H1 (cell line): Measurements from ENCODE around the gene CACNA1C. TPM values are rescaled to one million over a fixed set of nuclear protein-coding genes. Genes with fewer than 3 reads are reported as not detected.

Experiments
- CTCF ChIA-PET: fragments of 300-600 bp; sonication (Branson Sonifier 250); formaldehyde crosslinking; loops from one replicate; lab custom pipeline; 2021; ENCODE audit not compliant: partially characterized antibody; lab: Charles Lee
- POLR2A ChIA-PET: fragments of 300-600 bp; sonication (Branson Sonifier 250); formaldehyde crosslinking; loops from one replicate; lab custom pipeline; 2021; ENCODE audit warnings: inconsistent platforms; ENCODE audit not compliant: partially characterized antibody; lab: Charles Lee
- DNase-seq, 2 experiments: peaks; one replicate each; pipeline versions ENCODE4 v3.0.0 to v3.0.0-alpha.2; 2010 to 2022; ENCODE audit warnings: low spot score in 2 of 2, low read depth in 1 of 2, mixed read lengths in 1 of 2
- FAIRE-seq: peaks from 2 replicates; lab custom pipeline; 2011; peaks lifted over from hg19 to GRCh38; lab: Jason Lieb, UNC
- H2AFZ ChIP-seq: 2 replicates; pipeline ENCODE4 v1.8.1; 2012; ENCODE audit warnings: low read length, inconsistent platforms
- H2AK5ac ChIP-seq: 2 replicates; pipeline ENCODE4 v1.6.1; 2013; ENCODE audit warnings: low read depth, low read length
- H2BK120ac ChIP-seq: replicated peaks from 2 replicates; pipeline ENCODE3; 2013; ENCODE audit warnings: low read depth, low read length, inconsistent platforms
- H2BK12ac ChIP-seq: 2 replicates; pipeline ENCODE4 v1.6.1; 2013; ENCODE audit warnings: low read depth, low read length
- H2BK15ac ChIP-seq: 2 replicates; pipeline ENCODE4 v1.6.1; 2013; ENCODE audit warnings: low read length
- H2BK20ac ChIP-seq: 2 replicates; pipeline ENCODE4 v1.6.1; 2013; ENCODE audit warnings: low read length
- H2BK5ac ChIP-seq: 2 replicates; pipeline ENCODE4 v1.6.1; 2013; ENCODE audit warnings: low read depth, low read length
- H3K14ac ChIP-seq: 2 replicates; pipeline ENCODE4 v1.6.1; 2013; ENCODE audit warnings: inconsistent platforms; ENCODE audit not compliant: insufficient read length
- H3K18ac ChIP-seq: 2 replicates; pipeline ENCODE4 v1.6.1; 2013; ENCODE audit warnings: low read length; ENCODE audit errors: extremely low read depth
- H3K23ac ChIP-seq: 2 replicates; pipeline ENCODE4 v1.6.1; 2013; ENCODE audit warnings: inconsistent platforms; ENCODE audit not compliant: insufficient read length
- H3K23me2 ChIP-seq: 2 replicates; pipeline ENCODE4 v1.6.1; 2013; ENCODE audit warnings: low read depth, low read length
- H3K27ac ChIP-seq: 2 replicates; pipeline ENCODE4 v1.6.1; 2011; ENCODE audit warnings: low read depth, low read length, inconsistent platforms
- H3K27me3 ChIP-seq, 4 experiments: replicated peaks in 1 of 4; 1 replicate in 1 of 4; 2 replicates in 3 of 4; pipeline versions ENCODE4 v1.6.1 to v1.8.1; 2011 to 2013; ENCODE audit warnings: low read length in 3 of 4, mild to moderate bottlenecking in 3 of 4, inconsistent platforms in 2 of 4, mixed read lengths in 2 of 4, moderate library complexity in 1 of 4; ENCODE audit not compliant: control insufficient read depth in 3 of 4, insufficient read depth in 3 of 4; ENCODE audit errors: extremely low read depth in 1 of 4
- H3K36me3 ChIP-seq, 4 experiments: 2 replicates each; pipeline versions ENCODE4 v1.6.1 to v1.8.1; 2011 to 2013; ENCODE audit warnings: mild to moderate bottlenecking in 4 of 4, low read length in 3 of 4, moderate library complexity in 2 of 4, control low read depth in 1 of 4, inconsistent platforms in 1 of 4; ENCODE audit not compliant: insufficient read depth in 4 of 4, control insufficient read depth in 2 of 4
- H3K4ac ChIP-seq: replicated peaks from 2 replicates; pipeline ENCODE3; 2013; ENCODE audit warnings: low read length, low read depth, mixed read lengths, inconsistent platforms; ENCODE audit not compliant: insufficient read length
- H3K4me1 ChIP-seq, 4 experiments: replicated peaks in 1 of 4; 1 replicate in 1 of 4; 2 replicates in 3 of 4; pipeline versions ENCODE4 v1.6.1 to v1.8.1; 2011 to 2013; ENCODE audit warnings: low read length in 3 of 4, inconsistent platforms in 2 of 4, mixed read lengths in 1 of 4; ENCODE audit not compliant: insufficient read depth in 4 of 4, control insufficient read depth in 3 of 4
- H3K4me2 ChIP-seq, 2 experiments: 2 replicates each; pipeline versions ENCODE4 v1.6.1 to v1.8.1; 2011 to 2013; ENCODE audit warnings: low read depth in 2 of 2, low read length in 2 of 2, control low read depth in 1 of 2, inconsistent platforms in 1 of 2, mild to moderate bottlenecking in 1 of 2; ENCODE audit not compliant: insufficient read depth in 1 of 2
- H3K4me3 ChIP-seq, 4 experiments: fragments of 200-600, 300-600 bp in 1 of 4; sonication (generic), shearing (Covaris generic), sonication (Bioruptor Twin) in 1 of 4; 2 replicates each; pipeline versions ENCODE4 v1.5.1 to v1.8.1; 2011 to 2016; ENCODE audit warnings: low read length in 4 of 4, low read depth in 3 of 4, control low read depth in 2 of 4, inconsistent platforms in 2 of 4, mild to moderate bottlenecking in 2 of 4, mixed read lengths in 1 of 4, moderate library complexity in 1 of 4; ENCODE audit not compliant: insufficient read depth in 2 of 4; ENCODE audit errors: extremely low read depth in 1 of 4
- H3K56ac ChIP-seq: replicated peaks from 2 replicates; pipeline ENCODE3; 2013; ENCODE audit warnings: low read depth, mild to moderate bottlenecking, mixed read lengths, low read length, inconsistent platforms; ENCODE audit not compliant: insufficient read length
- H3K79me1 ChIP-seq: 2 replicates; pipeline ENCODE4 v1.6.1; 2013; ENCODE audit warnings: low read depth, low read length, control low read depth
- H3K79me2 ChIP-seq, 2 experiments: 2 replicates each; pipeline versions ENCODE4 v1.6.1 to v1.8.1; 2012 to 2013; ENCODE audit warnings: low read length in 2 of 2, mild to moderate bottlenecking in 2 of 2, inconsistent platforms in 1 of 2; ENCODE audit not compliant: insufficient read depth in 2 of 2, control insufficient read depth in 1 of 2
- H3K9ac ChIP-seq, 4 experiments: replicated peaks in 1 of 4; 1 replicate in 1 of 4; 2 replicates in 3 of 4; pipeline versions ENCODE4 v1.6.1 to v1.8.1; 2011 to 2013; ENCODE audit warnings: low read depth in 3 of 4, low read length in 3 of 4, control low read depth in 2 of 4, mild to moderate bottlenecking in 2 of 4, moderate library complexity in 2 of 4, inconsistent platforms in 1 of 4; ENCODE audit errors: extremely low read depth in 1 of 4
- H3K9me3 ChIP-seq, 2 experiments: 2 replicates each; pipeline versions ENCODE4 v1.6.1 to v1.8.1; 2012 to 2013; ENCODE audit warnings: mild to moderate bottlenecking in 2 of 2, moderate library complexity in 2 of 2, control low read depth in 1 of 2, inconsistent platforms in 1 of 2, low read depth in 1 of 2, low read length in 1 of 2, mixed read lengths in 1 of 2; ENCODE audit not compliant: insufficient read depth in 2 of 2
- H4K20me1 ChIP-seq, 2 experiments: replicated peaks in 1 of 2; 2 replicates each; pipeline versions ENCODE3 to v1.8.1; 2011 to 2013; ENCODE audit warnings: inconsistent platforms in 2 of 2, low read length in 2 of 2, mild to moderate bottlenecking in 1 of 2; ENCODE audit not compliant: insufficient read depth in 2 of 2, control insufficient read depth in 1 of 2
- H4K5ac ChIP-seq: 2 replicates; pipeline ENCODE4 v1.6.1; 2013; ENCODE audit warnings: low read length, low read depth, mixed read lengths, inconsistent platforms; ENCODE audit not compliant: insufficient read length
- H4K8ac ChIP-seq: 2 replicates; pipeline ENCODE4 v1.8.0; 2013; ENCODE audit warnings: mild to moderate bottlenecking, moderate library complexity, low read length, inconsistent platforms; ENCODE audit not compliant: insufficient read depth; ENCODE audit errors: extremely low read depth
- H4K91ac ChIP-seq: replicated peaks from 2 replicates; pipeline ENCODE3; 2013; ENCODE audit warnings: low read length, mixed read lengths, inconsistent platforms; ENCODE audit not compliant: insufficient read length
- TAF1 ChIP-seq: IDR thresholded peaks from 2 replicates; pipeline ENCODE4 v1.6.1; 2011; ENCODE audit warnings: mild to moderate bottlenecking, low read depth, low read length
- TCF12 ChIP-seq: IDR thresholded peaks from 2 replicates; pipeline ENCODE4 v1.6.1; 2011; ENCODE audit warnings: low read depth, mild to moderate bottlenecking, low read length
- WGBS, 2 experiments: shearing (Covaris generic) in 1 of 2; methylation state at CpG; one replicate each; pipeline versions ENCODE4 v1.1.6 to v1.1.7; 2013 to 2015; ENCODE audit warnings: low lambda C conversion rate in 2 of 2, mixed read lengths in 2 of 2, inconsistent platforms in 1 of 2, low coverage in 1 of 2, missing lambda C conversion rate in 1 of 2; ENCODE audit not compliant: insufficient replicate concordance in 2 of 2, insufficient coverage in 1 of 2, insufficient read length in 1 of 2; ENCODE audit errors: extremely low coverage in 1 of 2, missing lambda C conversion rate in 1 of 2; 5-methylcytosine and 5-hydroxymethylcytosine counted together
- polyA plus RNA-seq, 7 experiments: library from polyadenylated mRNA; depleted of rRNA in 3 of 7; stranded (reverse) in 5 of 7; unstranded in 2 of 7; fragments of >200 nt in 5 of 7; fragments of 200-250 nt in 2 of 7; gene quantifications; 1 replicate in 5 of 7; 2 replicates in 1 of 7; 4 replicates in 1 of 7; pipeline versions ENCODE4 v1.2.1 to v1.2.3, GENCODE V29; 2011 to 2013; ENCODE audit warnings: missing spikeins in 2 of 7, mixed read lengths in 2 of 7
- total RNA-seq: library from RNA; stranded (reverse); fragmentation: NEBNext Ultra II Directional; extraction: Animal tissue kit (Norgen Biotek cat#: 25700); gene quantifications from 2 replicates; pipeline ENCODE4 v1.2.1, GENCODE V29; 2021

The CACNA1C gene
- total and polyA plus RNA-seq, 2 of the 8 experiments (the other 6 are each of a cell fraction or from before 2014, with no cell fraction given): 1.3 TPM

DNA sequence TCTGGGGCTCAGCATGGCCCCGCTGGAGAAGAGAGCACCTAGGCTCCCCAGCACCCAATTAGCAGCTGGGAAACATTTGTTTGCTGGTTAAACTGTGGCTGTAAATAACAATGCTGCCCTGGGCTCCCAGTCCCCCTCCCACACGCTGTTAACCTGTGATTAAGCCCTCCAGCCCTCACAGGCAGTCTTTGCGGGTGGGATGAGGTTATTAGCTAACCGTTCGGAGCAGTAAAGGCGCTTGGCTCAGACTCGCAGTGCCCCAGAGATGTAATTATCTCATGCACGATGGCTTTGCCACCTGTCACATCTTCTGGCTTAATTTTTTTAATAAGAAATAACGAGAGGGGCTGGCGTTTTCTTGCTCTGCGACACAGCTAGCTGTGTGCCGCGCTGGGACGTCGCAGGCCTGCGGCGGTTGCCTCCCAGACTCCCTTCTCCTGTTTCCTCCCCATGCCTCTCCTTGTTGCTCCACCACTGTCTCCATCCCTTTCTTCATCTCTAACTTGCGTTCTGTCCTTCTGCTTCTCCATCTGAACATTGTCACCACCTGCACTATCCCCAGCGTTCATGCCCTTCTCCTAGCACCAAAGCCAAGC, 502.8 kb downstream of the CACNA1C start:
- H3K9ac ChIP-seq: no peak overlapping the region
- H3K36me3 ChIP-seq: no peaks in the 10 kb centered on the region
- no peak overlapping the region for H2BK5ac ChIP-seq
- no peak overlapping the region for H3K56ac ChIP-seq
- no peak overlapping the region for H2BK120ac ChIP-seq
- ChIA-PET CTCF (interaction anchor here (1.0 kb wide), 1 partner anchor 27 kb away, joined by 3 read pairs; no protein-coding TSS in a partner anchor), POLR2A (interaction anchor here (0.6 kb wide), 1 partner anchor 215 kb away, joined by 3 read pairs; no protein-coding TSS in a partner anchor)
- H2AFZ ChIP-seq: no peak overlapping the region
- no peak overlapping the region for H3K27ac ChIP-seq
- H3K4me1 ChIP-seq: peaks cover 0 to 4% (median 0%) of the 10 kb centered on the region in 4 experiments; a peak in 1 of 7 replicates
- no peak overlapping the region for H3K14ac ChIP-seq
- H3K4me2 ChIP-seq: no peak overlapping the region
- 0 out of 7 replicates have a peak, but pooled peaks cover 0 to 2% (median 0%) of the 10 kb centered on the region in 4 experiments for H3K27me3 ChIP-seq
- H3K79me2 ChIP-seq: no peaks in the 10 kb centered on the region
- H4K91ac ChIP-seq: no peak overlapping the region
- H2BK20ac ChIP-seq: no peak overlapping the region
- H4K8ac ChIP-seq: no peak overlapping the region
- no peaks in the 10 kb centered on the region for H3K23me2 ChIP-seq
- FAIRE-seq: no peak
- DNase-seq: no peak
- no peaks in the 10 kb centered on the region for H3K79me1 ChIP-seq
- no peak overlapping the region for H3K4me3 ChIP-seq
- no peak overlapping the region for H2BK15ac ChIP-seq
- no peak overlapping the region for H2AK5ac ChIP-seq
- no peaks in the 10 kb centered on the region for H3K9me3 ChIP-seq
- no peak overlapping the region for H2BK12ac ChIP-seq
- no peak overlapping the region for H3K23ac ChIP-seq
- no peak overlapping the region for H3K18ac ChIP-seq
- no peak overlapping the region for H3K4ac ChIP-seq
- 88% methylated on average over 17 of the region's 19 CpGs; no CpG with 5 or more reads in 1 of the 2 experiments for WGBS, 2 experiments
- H4K20me1 ChIP-seq: no peaks in the 10 kb centered on the region
- H4K5ac ChIP-seq: no peak overlapping the region
- no peak for TF ChIP-seq TCF12
- TF ChIP-seq TAF1: no peak
